H1 (cell line): ENCODE results near the gene CYLD. TPM values are rescaled to one million over a fixed set of nuclear protein-coding genes. Genes with fewer than 3 reads are reported as not detected.

Experiments
- CTCF ChIA-PET: fragments of 300-600 bp; sonication (Branson Sonifier 250); formaldehyde crosslinking; loops from one replicate; lab custom pipeline; 2021; ENCODE audit not compliant: partially characterized antibody; lab: Charles Lee
- POLR2A ChIA-PET: fragments of 300-600 bp; sonication (Branson Sonifier 250); formaldehyde crosslinking; loops from one replicate; lab custom pipeline; 2021; ENCODE audit warnings: inconsistent platforms; ENCODE audit not compliant: partially characterized antibody; lab: Charles Lee
- DNase-seq, 2 experiments: peaks; one replicate each; pipeline versions ENCODE4 v3.0.0 to v3.0.0-alpha.2; 2010 to 2022; ENCODE audit warnings: low spot score in 2 of 2, low read depth in 1 of 2, mixed read lengths in 1 of 2
- FAIRE-seq: peaks from 2 replicates; lab custom pipeline; 2011; peaks lifted over from hg19 to GRCh38; lab: Jason Lieb, UNC
- H2AFZ ChIP-seq: 2 replicates; pipeline ENCODE4 v1.8.1; 2012; ENCODE audit warnings: low read length, inconsistent platforms
- H2AK5ac ChIP-seq: 2 replicates; pipeline ENCODE4 v1.6.1; 2013; ENCODE audit warnings: low read depth, low read length
- H2BK120ac ChIP-seq: replicated peaks from 2 replicates; pipeline ENCODE3; 2013; ENCODE audit warnings: low read depth, low read length, inconsistent platforms
- H2BK12ac ChIP-seq: 2 replicates; pipeline ENCODE4 v1.6.1; 2013; ENCODE audit warnings: low read depth, low read length
- H2BK15ac ChIP-seq: 2 replicates; pipeline ENCODE4 v1.6.1; 2013; ENCODE audit warnings: low read length
- H2BK20ac ChIP-seq: 2 replicates; pipeline ENCODE4 v1.6.1; 2013; ENCODE audit warnings: low read length
- H2BK5ac ChIP-seq: 2 replicates; pipeline ENCODE4 v1.6.1; 2013; ENCODE audit warnings: low read depth, low read length
- H3K14ac ChIP-seq: 2 replicates; pipeline ENCODE4 v1.6.1; 2013; ENCODE audit warnings: inconsistent platforms; ENCODE audit not compliant: insufficient read length
- H3K18ac ChIP-seq: 2 replicates; pipeline ENCODE4 v1.6.1; 2013; ENCODE audit warnings: low read length; ENCODE audit errors: extremely low read depth
- H3K23ac ChIP-seq: 2 replicates; pipeline ENCODE4 v1.6.1; 2013; ENCODE audit warnings: inconsistent platforms; ENCODE audit not compliant: insufficient read length
- H3K23me2 ChIP-seq: 2 replicates; pipeline ENCODE4 v1.6.1; 2013; ENCODE audit warnings: low read depth, low read length
- H3K27ac ChIP-seq: 2 replicates; pipeline ENCODE4 v1.6.1; 2011; ENCODE audit warnings: low read depth, low read length, inconsistent platforms
- H3K27me3 ChIP-seq, 4 experiments: replicated peaks in 1 of 4; 1 replicate in 1 of 4; 2 replicates in 3 of 4; pipeline versions ENCODE4 v1.6.1 to v1.8.1; 2011 to 2013; ENCODE audit warnings: low read length in 3 of 4, mild to moderate bottlenecking in 3 of 4, inconsistent platforms in 2 of 4, mixed read lengths in 2 of 4, moderate library complexity in 1 of 4; ENCODE audit not compliant: control insufficient read depth in 3 of 4, insufficient read depth in 3 of 4; ENCODE audit errors: extremely low read depth in 1 of 4
- H3K36me3 ChIP-seq, 4 experiments: 2 replicates each; pipeline versions ENCODE4 v1.6.1 to v1.8.1; 2011 to 2013; ENCODE audit warnings: mild to moderate bottlenecking in 4 of 4, low read length in 3 of 4, moderate library complexity in 2 of 4, control low read depth in 1 of 4, inconsistent platforms in 1 of 4; ENCODE audit not compliant: insufficient read depth in 4 of 4, control insufficient read depth in 2 of 4
- H3K4ac ChIP-seq: replicated peaks from 2 replicates; pipeline ENCODE3; 2013; ENCODE audit warnings: low read length, low read depth, mixed read lengths, inconsistent platforms; ENCODE audit not compliant: insufficient read length
- H3K4me1 ChIP-seq, 4 experiments: replicated peaks in 1 of 4; 1 replicate in 1 of 4; 2 replicates in 3 of 4; pipeline versions ENCODE4 v1.6.1 to v1.8.1; 2011 to 2013; ENCODE audit warnings: low read length in 3 of 4, inconsistent platforms in 2 of 4, mixed read lengths in 1 of 4; ENCODE audit not compliant: insufficient read depth in 4 of 4, control insufficient read depth in 3 of 4
- H3K4me2 ChIP-seq, 2 experiments: 2 replicates each; pipeline versions ENCODE4 v1.6.1 to v1.8.1; 2011 to 2013; ENCODE audit warnings: low read depth in 2 of 2, low read length in 2 of 2, control low read depth in 1 of 2, inconsistent platforms in 1 of 2, mild to moderate bottlenecking in 1 of 2; ENCODE audit not compliant: insufficient read depth in 1 of 2
- H3K4me3 ChIP-seq, 4 experiments: fragments of 200-600, 300-600 bp in 1 of 4; sonication (generic), shearing (Covaris generic), sonication (Bioruptor Twin) in 1 of 4; 2 replicates each; pipeline versions ENCODE4 v1.5.1 to v1.8.1; 2011 to 2016; ENCODE audit warnings: low read length in 4 of 4, low read depth in 3 of 4, control low read depth in 2 of 4, inconsistent platforms in 2 of 4, mild to moderate bottlenecking in 2 of 4, mixed read lengths in 1 of 4, moderate library complexity in 1 of 4; ENCODE audit not compliant: insufficient read depth in 2 of 4; ENCODE audit errors: extremely low read depth in 1 of 4
- H3K56ac ChIP-seq: replicated peaks from 2 replicates; pipeline ENCODE3; 2013; ENCODE audit warnings: low read depth, mild to moderate bottlenecking, mixed read lengths, low read length, inconsistent platforms; ENCODE audit not compliant: insufficient read length
- H3K79me1 ChIP-seq: 2 replicates; pipeline ENCODE4 v1.6.1; 2013; ENCODE audit warnings: low read depth, low read length, control low read depth
- H3K79me2 ChIP-seq, 2 experiments: 2 replicates each; pipeline versions ENCODE4 v1.6.1 to v1.8.1; 2012 to 2013; ENCODE audit warnings: low read length in 2 of 2, mild to moderate bottlenecking in 2 of 2, inconsistent platforms in 1 of 2; ENCODE audit not compliant: insufficient read depth in 2 of 2, control insufficient read depth in 1 of 2
- H3K9ac ChIP-seq, 4 experiments: replicated peaks in 1 of 4; 1 replicate in 1 of 4; 2 replicates in 3 of 4; pipeline versions ENCODE4 v1.6.1 to v1.8.1; 2011 to 2013; ENCODE audit warnings: low read depth in 3 of 4, low read length in 3 of 4, control low read depth in 2 of 4, mild to moderate bottlenecking in 2 of 4, moderate library complexity in 2 of 4, inconsistent platforms in 1 of 4; ENCODE audit errors: extremely low read depth in 1 of 4
- H3K9me3 ChIP-seq, 2 experiments: 2 replicates each; pipeline versions ENCODE4 v1.6.1 to v1.8.1; 2012 to 2013; ENCODE audit warnings: mild to moderate bottlenecking in 2 of 2, moderate library complexity in 2 of 2, control low read depth in 1 of 2, inconsistent platforms in 1 of 2, low read depth in 1 of 2, low read length in 1 of 2, mixed read lengths in 1 of 2; ENCODE audit not compliant: insufficient read depth in 2 of 2
- H4K20me1 ChIP-seq, 2 experiments: replicated peaks in 1 of 2; 2 replicates each; pipeline versions ENCODE3 to v1.8.1; 2011 to 2013; ENCODE audit warnings: inconsistent platforms in 2 of 2, low read length in 2 of 2, mild to moderate bottlenecking in 1 of 2; ENCODE audit not compliant: insufficient read depth in 2 of 2, control insufficient read depth in 1 of 2
- H4K5ac ChIP-seq: 2 replicates; pipeline ENCODE4 v1.6.1; 2013; ENCODE audit warnings: low read length, low read depth, mixed read lengths, inconsistent platforms; ENCODE audit not compliant: insufficient read length
- H4K8ac ChIP-seq: 2 replicates; pipeline ENCODE4 v1.8.0; 2013; ENCODE audit warnings: mild to moderate bottlenecking, moderate library complexity, low read length, inconsistent platforms; ENCODE audit not compliant: insufficient read depth; ENCODE audit errors: extremely low read depth
- H4K91ac ChIP-seq: replicated peaks from 2 replicates; pipeline ENCODE3; 2013; ENCODE audit warnings: low read length, mixed read lengths, inconsistent platforms; ENCODE audit not compliant: insufficient read length
- CHD1 ChIP-seq: IDR thresholded peaks from 2 replicates; pipeline ENCODE4 v1.6.1; 2012; ENCODE audit warnings: low read depth, low read length, improper control_type of control experiment
- CTCF ChIP-seq, 3 experiments: IDR thresholded peaks; 1 replicate in 2 of 3; 2 replicates in 1 of 3; pipeline versions ENCODE4 v1.5.1 to v1.6.1; 2011; ENCODE audit warnings: low read length in 3 of 3, mild to moderate bottlenecking in 3 of 3, inconsistent platforms in 2 of 3, low read depth in 1 of 3, moderate library complexity in 1 of 3; ENCODE audit not compliant: insufficient read depth in 1 of 3; ENCODE audit errors: control extremely low read depth in 1 of 3
- SIX5 ChIP-seq: IDR thresholded peaks from 2 replicates; pipeline ENCODE4 v1.6.1; 2011; ENCODE audit warnings: mild to moderate bottlenecking, low read depth, low read length
- WGBS, 2 experiments: shearing (Covaris generic) in 1 of 2; methylation state at CpG; one replicate each; pipeline versions ENCODE4 v1.1.6 to v1.1.7; 2013 to 2015; ENCODE audit warnings: low lambda C conversion rate in 2 of 2, mixed read lengths in 2 of 2, inconsistent platforms in 1 of 2, low coverage in 1 of 2, missing lambda C conversion rate in 1 of 2; ENCODE audit not compliant: insufficient replicate concordance in 2 of 2, insufficient coverage in 1 of 2, insufficient read length in 1 of 2; ENCODE audit errors: extremely low coverage in 1 of 2, missing lambda C conversion rate in 1 of 2; 5-methylcytosine and 5-hydroxymethylcytosine counted together
- polyA plus RNA-seq, 7 experiments: library from polyadenylated mRNA; depleted of rRNA in 3 of 7; stranded (reverse) in 5 of 7; unstranded in 2 of 7; fragments of >200 nt in 5 of 7; fragments of 200-250 nt in 2 of 7; gene quantifications; 1 replicate in 5 of 7; 2 replicates in 1 of 7; 4 replicates in 1 of 7; pipeline versions ENCODE4 v1.2.1 to v1.2.3, GENCODE V29; 2011 to 2013; ENCODE audit warnings: missing spikeins in 2 of 7, mixed read lengths in 2 of 7
- total RNA-seq: library from RNA; stranded (reverse); fragmentation: NEBNext Ultra II Directional; extraction: Animal tissue kit (Norgen Biotek cat#: 25700); gene quantifications from 2 replicates; pipeline ENCODE4 v1.2.1, GENCODE V29; 2021

CYLD gene
- total and polyA plus RNA-seq, 2 of the 8 experiments (the other 6 are each of a cell fraction or from before 2014, with no cell fraction given): 3.7 to 18.8 TPM

DNA sequence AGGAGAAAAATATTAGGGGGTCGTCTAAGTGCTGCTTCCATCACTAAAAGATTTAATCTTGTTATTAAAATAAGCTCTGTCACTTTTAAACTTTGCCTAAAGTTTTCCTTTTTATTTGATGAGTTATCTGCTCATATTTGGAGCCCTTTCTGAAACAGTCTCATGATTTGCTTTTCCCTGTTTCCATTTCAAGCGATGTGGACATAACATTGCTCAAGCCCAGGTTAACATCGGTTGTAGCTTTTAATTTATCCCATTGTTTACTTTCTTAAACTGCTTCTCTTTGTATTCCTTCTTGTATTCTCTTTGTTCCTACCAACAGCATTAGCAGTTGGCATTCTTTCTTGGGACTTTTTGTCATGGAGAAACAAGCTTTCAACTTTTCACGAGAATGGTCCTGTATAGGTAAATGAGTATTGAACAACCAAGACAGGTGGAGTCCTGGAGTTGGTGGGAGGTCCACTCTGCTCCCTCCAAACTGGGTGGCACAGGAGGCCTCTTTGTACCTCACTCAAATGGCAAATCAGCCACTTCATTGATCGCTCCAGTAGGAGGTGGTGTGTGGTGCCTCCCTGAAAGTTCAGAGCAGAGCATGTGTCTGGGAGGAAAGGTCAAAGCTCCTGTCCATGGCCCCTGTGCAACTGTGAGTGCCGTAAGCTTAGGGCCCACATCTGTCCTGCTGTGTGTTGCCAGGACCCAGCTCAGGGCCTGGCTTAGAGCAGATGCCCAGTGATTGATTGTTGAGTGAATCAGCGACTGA is 107.0 kb downstream of the CYLD start:
- Histone ChIP-seq H2BK12ac (no peak overlapping the region), H3K4me2 (no peak overlapping the region), H3K4me3 (no peak overlapping the region), H3K27me3 (no peaks in the 10 kb centered on the region), H2BK20ac (no peak overlapping the region), H2BK5ac (no peak overlapping the region), H3K36me3 (no peaks in the 10 kb centered on the region), H4K5ac (no peak overlapping the region), H2AFZ (no peak overlapping the region), H2BK120ac (no peak overlapping the region), H3K4me1 (peaks cover 0 to 2% (median 1%) of the 10 kb centered on the region in 4 experiments; a peak in 1 of 7 replicates), H3K56ac (no peak overlapping the region), H2BK15ac (no peak overlapping the region), H3K23me2 (no peaks in the 10 kb centered on the region; the same call in 1 of the 2 replicates), H4K8ac (no peak overlapping the region), H2AK5ac (peak overlapping the region; percentile 90; the same call in 1 of the 2 replicates), H3K23ac (no peak overlapping the region), H3K18ac (no peak overlapping the region), H4K20me1 (no peaks in the 10 kb centered on the region), H3K9ac (no peak overlapping the region), H4K91ac (no peak overlapping the region), H3K79me1 (no peaks in the 10 kb centered on the region), H3K79me2 (no peaks in the 10 kb centered on the region), H3K9me3 (no peaks in the 10 kb centered on the region), H3K4ac (no peak overlapping the region), H3K27ac (no peak overlapping the region), H3K14ac (no peak overlapping the region)
- CTCF ChIA-PET: interaction anchor here (0.9 to 1.4 kb wide), 5 partner anchors 12 to 43 kb away, joined by 3 to 6 read pairs (median 4); no protein-coding TSS in a partner anchor
- POLR2A ChIA-PET: no interaction called here
- WGBS, 2 experiments: 85% methylated on average over 7 of the region's 7 CpGs; no CpG with 5 or more reads in 1 of the 2 experiments
- FAIRE-seq (no peak), DNase-seq (no peak)
- TF ChIP-seq CHD1 (no peak), CTCF (IDR thresholded peaks at IDR 0.05; ENCODE audit: control extremely low read depth in 1 of 3, insufficient read depth in 1 of 3, low read depth in 1 of 3, low read length in 3 of 3) (peak in 1 of 3 experiments; percentile 27; a peak in 2 of 4 replicates), SIX5 (no peak)
